ENCODE results near the gene HHAT. TPM values are rescaled to one million over a fixed set of nuclear protein-coding genes. Genes with fewer than 3 reads are reported as not detected.

HHAT gene
- total RNA-seq, 2 experiments from 2014 or later = 0.99 to 1.4 TPM

- CTCF ChIA-PET = no interaction called here
- POLR2A ChIA-PET = no interaction called here
- no peaks in the 10 kb centered on the region for H3K9me3 Mint-ChIP-seq
- no peak overlapping the region for H3K27ac Mint-ChIP-seq
- no peak for DNase-seq
- no peaks in the 10 kb centered on the region for H3K4me1 Mint-ChIP-seq (ENCODE audit: low read depth)
- no peak for ATAC-seq
- H3K27me3 Mint-ChIP-seq = no peaks in the 10 kb centered on the region
- no peak overlapping the region for H3K4me3 Mint-ChIP-seq
- no peaks in the 10 kb centered on the region for H3K36me3 Mint-ChIP-seq (ENCODE audit: low read depth)
- intact Hi-C loops (cut with micrococcal nuclease) = no loop called here
- TF ChIP-seq, protein P1, sequence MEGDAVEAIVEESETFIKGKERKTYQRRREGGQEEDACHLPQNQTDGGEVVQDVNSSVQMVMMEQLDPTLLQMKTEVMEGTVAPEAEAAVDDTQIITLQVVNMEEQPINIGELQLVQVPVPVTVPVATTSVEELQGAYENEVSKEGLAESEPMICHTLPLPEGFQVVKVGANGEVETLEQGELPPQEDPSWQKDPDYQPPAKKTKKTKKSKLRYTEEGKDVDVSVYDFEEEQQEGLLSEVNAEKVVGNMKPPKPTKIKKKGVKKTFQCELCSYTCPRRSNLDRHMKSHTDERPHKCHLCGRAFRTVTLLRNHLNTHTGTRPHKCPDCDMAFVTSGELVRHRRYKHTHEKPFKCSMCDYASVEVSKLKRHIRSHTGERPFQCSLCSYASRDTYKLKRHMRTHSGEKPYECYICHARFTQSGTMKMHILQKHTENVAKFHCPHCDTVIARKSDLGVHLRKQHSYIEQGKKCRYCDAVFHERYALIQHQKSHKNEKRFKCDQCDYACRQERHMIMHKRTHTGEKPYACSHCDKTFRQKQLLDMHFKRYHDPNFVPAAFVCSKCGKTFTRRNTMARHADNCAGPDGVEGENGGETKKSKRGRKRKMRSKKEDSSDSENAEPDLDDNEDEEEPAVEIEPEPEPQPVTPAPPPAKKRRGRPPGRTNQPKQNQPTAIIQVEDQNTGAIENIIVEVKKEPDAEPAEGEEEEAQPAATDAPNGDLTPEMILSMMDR (IDR thresholded peaks at IDR 0.05) = no peak
Measured at GRCh38 chr1:210475806-210476205, 147.1 kb downstream of the HHAT start.

GRCh38 chr1:210476730-210477129 is 148.0 kb downstream of the HHAT start:
- DNase-seq (no peak), ATAC-seq (no peak)
- TF ChIP-seq, protein P1 (IDR thresholded peaks at IDR 0.05) = no peak
- Mint-ChIP-seq H3K27ac (no peak overlapping the region), H3K9me3 (no peaks in the 10 kb centered on the region), H3K4me1 (ENCODE audit: low read depth) (no peaks in the 10 kb centered on the region), H3K36me3 (ENCODE audit: low read depth) (no peaks in the 10 kb centered on the region), H3K4me3 (no peak overlapping the region), H3K27me3 (no peaks in the 10 kb centered on the region)
- CTCF ChIA-PET = interaction anchor here (1.0 kb wide), 1 partner anchor 73 kb away, joined by 3 read pairs; no protein-coding TSS in a partner anchor
- POLR2A ChIA-PET = no interaction called here
- intact Hi-C loops (cut with micrococcal nuclease) = no loop called here

DNA sequence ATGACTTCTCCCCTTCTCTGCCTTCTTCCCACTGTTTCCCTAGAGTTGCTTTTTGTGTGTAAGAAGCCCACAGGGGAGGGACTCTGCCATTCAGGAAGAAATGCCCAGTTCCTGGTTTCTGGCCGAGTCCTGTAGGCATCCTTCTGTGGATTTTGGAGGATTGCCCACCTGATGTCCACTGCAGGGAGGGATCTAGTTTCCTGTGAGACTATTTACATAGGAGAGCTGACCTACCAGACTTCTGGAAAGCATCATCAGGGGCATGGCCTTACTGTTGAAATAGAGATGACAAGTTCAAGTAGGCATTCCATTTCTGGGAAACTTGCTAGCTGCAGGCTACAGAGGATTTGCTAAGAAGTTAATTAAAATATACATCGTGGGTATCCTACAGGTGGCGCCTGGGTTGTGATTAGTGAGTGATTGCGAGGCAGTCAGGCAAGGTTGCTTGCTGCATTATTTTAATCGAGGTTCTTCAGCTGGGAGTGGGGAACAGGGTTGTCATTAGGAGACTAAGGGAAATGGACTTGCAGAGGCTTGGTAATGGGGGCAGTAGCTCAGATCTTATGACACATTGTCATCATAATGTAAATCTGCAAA is 148.7 kb downstream of the HHAT start:
- POLR2A ChIA-PET = no interaction called here
- H3K9me3 Mint-ChIP-seq = no peaks in the 10 kb centered on the region
- CTCF ChIA-PET = interaction anchor here (0.9 to 1.0 kb wide), 2 partner anchors 31 to 73 kb away, joined by 3 read pairs; no protein-coding TSS in a partner anchor
- DNase-seq (no peak), ATAC-seq (no peak)
- H3K27ac Mint-ChIP-seq = no peak overlapping the region
- no peaks in the 10 kb centered on the region for H3K36me3 Mint-ChIP-seq (ENCODE audit: low read depth)
- TF ChIP-seq, protein P1 (IDR thresholded peaks at IDR 0.05) = no peak
- no peak overlapping the region for H3K4me3 Mint-ChIP-seq
- intact Hi-C loops (cut with micrococcal nuclease) = no loop called here
- no peaks in the 10 kb centered on the region for H3K27me3 Mint-ChIP-seq
- H3K4me1 Mint-ChIP-seq (ENCODE audit: low read depth) = no peaks in the 10 kb centered on the region

DNA sequence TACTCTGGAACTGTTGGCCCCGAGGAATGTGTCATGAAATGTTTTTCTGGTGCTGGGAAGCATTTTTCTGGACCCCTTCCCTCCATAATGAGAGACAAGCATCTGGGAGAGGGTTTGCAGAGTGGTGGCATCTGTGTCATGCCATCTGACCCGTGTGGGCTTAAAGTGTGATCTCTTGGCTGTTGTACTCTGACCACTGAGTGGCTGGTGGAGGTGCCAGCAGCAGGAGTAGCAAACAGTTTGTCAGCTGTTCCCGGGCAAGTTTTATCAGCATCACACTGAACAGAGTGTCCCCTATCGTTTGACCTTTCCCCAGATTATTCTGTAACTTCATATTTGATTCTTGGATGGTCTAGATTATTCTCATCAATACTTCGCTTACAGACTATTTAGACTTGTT is 150.1 kb downstream of the HHAT start:
- intact Hi-C loops (cut with micrococcal nuclease) = no loop called here
- ChIA-PET POLR2A (no interaction called here), CTCF (no interaction called here)
- Mint-ChIP-seq H3K36me3 (ENCODE audit: low read depth) (no peaks in the 10 kb centered on the region), H3K4me3 (no peak overlapping the region), H3K27me3 (no peaks in the 10 kb centered on the region), H3K4me1 (ENCODE audit: low read depth) (no peaks in the 10 kb centered on the region), H3K9me3 (no peaks in the 10 kb centered on the region), H3K27ac (no peak overlapping the region)
- no peak for ATAC-seq
- TF ChIP-seq, protein P1 (IDR thresholded peaks at IDR 0.05) = no peak
- DNase-seq = no peak

GRCh38 chr1:210482491-210482890 is 153.8 kb downstream of the HHAT start:
- Mint-ChIP-seq H3K9me3 (no peaks in the 10 kb centered on the region), H3K4me1 (ENCODE audit: low read depth) (peaks cover 2% of the 10 kb centered on the region), H3K4me3 (no peak overlapping the region), H3K27me3 (no peaks in the 10 kb centered on the region), H3K27ac (no peak overlapping the region), H3K36me3 (ENCODE audit: low read depth) (no peaks in the 10 kb centered on the region)
- CTCF ChIA-PET = no interaction called here
- POLR2A ChIA-PET = no interaction called here
- DNase-seq (no peak), ATAC-seq (no peak)
- TF ChIP-seq, protein P1 (IDR thresholded peaks at IDR 0.05) = no peak
- intact Hi-C loops (cut with micrococcal nuclease) = no loop called here
